ENCODE measurements around the gene TCTA. TPM values are rescaled to one million over a fixed set of nuclear protein-coding genes. Genes with fewer than 3 reads are reported as not detected.

TCTA gene
- total RNA-seq, 1 donor from 2014 or later = 38.1 TPM

- Histone ChIP-seq H3K27ac (no peak overlapping the region), H3K9me3 (no peaks in the 10 kb centered on the region)
- intact Hi-C loops (cut with DNase I) = no loop called here
Measured at GRCh38 chr3:49427586-49427985, 15.4 kb downstream of the TCTA start.

GRCh38 chr3:49428752-49429080, 16.5 kb downstream of the TCTA start:
- Histone ChIP-seq H3K27ac (peak overlapping the region; percentile 96), H3K36me3 (peaks cover 13% of the 10 kb centered on the region), H3K4me1 (peaks cover 15% of the 10 kb centered on the region), H3K9me3 (no peaks in the 10 kb centered on the region), H3K4me3 (peak overlapping the region; percentile 86), H3K27me3 (no peaks in the 10 kb centered on the region)
- ATAC-seq (no peak), DNase-seq (no peak)
- intact Hi-C loops (cut with DNase I) = no loop called here
- no peak for TF ChIP-seq CTCF (IDR thresholded peaks at IDR 0.05)

More at GRCh38 chr3:49427586-49427985, 15.4 kb downstream of the TCTA start:
- no peak for DNase-seq
- Histone ChIP-seq H3K4me3 (no peak overlapping the region), H3K27me3 (no peaks in the 10 kb centered on the region), H3K36me3 (peaks cover 13% of the 10 kb centered on the region), H3K4me1 (peaks cover 15% of the 10 kb centered on the region)
- no peak for TF ChIP-seq CTCF (IDR thresholded peaks at IDR 0.05)
- ATAC-seq = no peak

GRCh38 chr3:49434731-49435130, 22.5 kb downstream of the TCTA start:
- no peaks in the 10 kb centered on the region for H3K9me3 ChIP-seq
- H3K4me1 ChIP-seq = peaks cover 5% of the 10 kb centered on the region
- no peaks in the 10 kb centered on the region for H3K36me3 ChIP-seq
- no peak overlapping the region for H3K4me3 ChIP-seq
- H3K27ac ChIP-seq = no peak overlapping the region
- DNase-seq (no peak), ATAC-seq (no peak)
- H3K27me3 ChIP-seq = no peaks in the 10 kb centered on the region
- no peak for TF ChIP-seq CTCF (IDR thresholded peaks at IDR 0.05)
- intact Hi-C loops (cut with DNase I) = no loop called here

GRCh38 chr3:49445391-49445790, 33.2 kb downstream of the TCTA start:
- intact Hi-C loops (cut with DNase I) = loop anchor here (5.0 to 10.0 kb wide), 2 partner anchors 121 to 278 kb away; partner anchors contain the start of gene CCDC71
- Histone ChIP-seq H3K36me3 (no peaks in the 10 kb centered on the region), H3K27ac (no peak overlapping the region), H3K27me3 (no peaks in the 10 kb centered on the region), H3K9me3 (no peaks in the 10 kb centered on the region), H3K4me1 (peaks cover 12% of the 10 kb centered on the region), H3K4me3 (no peak overlapping the region)
- no peak for ATAC-seq
- DNase-seq = no peak
- no peak for TF ChIP-seq CTCF (IDR thresholded peaks at IDR 0.05)

- intact Hi-C loops (cut with DNase I) = no loop called here
- no peak overlapping the region for H3K4me3 ChIP-seq
- DNase-seq = no peak
- H3K36me3 ChIP-seq = no peaks in the 10 kb centered on the region
- no peak overlapping the region for H3K27ac ChIP-seq
- no peak for TF ChIP-seq CTCF (IDR thresholded peaks at IDR 0.05)
- no peak for ATAC-seq
- H3K27me3 ChIP-seq = no peaks in the 10 kb centered on the region
- H3K9me3 ChIP-seq = no peaks in the 10 kb centered on the region
- H3K4me1 ChIP-seq = peaks cover 4% of the 10 kb centered on the region
Measured at GRCh38 chr3:49453621-49454020, 41.4 kb downstream of the TCTA start.

GRCh38 chr3:49454458-49454857, 42.2 kb downstream of the TCTA start:
- Histone ChIP-seq H3K36me3 (no peaks in the 10 kb centered on the region), H3K27me3 (no peaks in the 10 kb centered on the region), H3K4me3 (no peak overlapping the region), H3K27ac (no peak overlapping the region), H3K4me1 (peaks cover 4% of the 10 kb centered on the region), H3K9me3 (no peaks in the 10 kb centered on the region)
- DNase-seq = no peak
- intact Hi-C loops (cut with DNase I) = no loop called here
- TF ChIP-seq CTCF (IDR thresholded peaks at IDR 0.05) = peak; percentile 19
- ATAC-seq = peak; percentile 75
